HT1080 (cell line): ENCODE data around the gene RBBP8. TPM values are rescaled to one million over a fixed set of nuclear protein-coding genes. Genes with fewer than 3 reads are reported as not detected.
"Not testable (repeated sequence)": the region's sequence is repeated elsewhere in the genome, so short reads cannot be mapped to it uniquely, and the experiment has no call there.

Experiments
- DNase-seq: peaks from one replicate; pipeline ENCODE4 v3.0.0-alpha.2; 2015; ENCODE audit warnings: low read depth
- total RNA-seq: library from RNA; depleted of rRNA; stranded (reverse); fragments of >200 nt; shearing (Covaris generic); gene quantifications from 2 replicates; pipeline ENCODE4 v1.2.3, GENCODE V29; 2014

RBBP8 gene
- total RNA-seq, 1 experiment from 2014 or later = 43.4 TPM

DNA sequence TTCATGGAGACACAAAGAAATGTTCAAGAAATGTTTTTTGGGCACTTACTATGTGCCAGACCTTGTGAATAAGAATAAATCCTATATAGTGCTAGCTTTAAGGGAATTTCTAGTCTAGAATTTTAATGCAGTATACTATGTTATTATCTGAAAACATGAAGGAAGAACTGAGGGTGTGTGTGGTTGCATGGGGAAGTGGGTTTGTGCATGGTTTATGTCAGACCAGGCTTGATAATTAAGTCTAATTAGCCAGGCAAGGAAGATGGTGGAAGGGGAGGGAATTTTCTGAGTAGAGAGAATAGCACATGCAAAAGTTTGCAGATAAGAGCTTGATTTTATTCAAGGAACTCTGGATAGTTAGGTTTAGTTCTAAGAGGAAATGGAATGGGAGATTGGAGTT lies 6.5 kb downstream of the RBBP8 start:
- no peak for DNase-seq

DNA sequence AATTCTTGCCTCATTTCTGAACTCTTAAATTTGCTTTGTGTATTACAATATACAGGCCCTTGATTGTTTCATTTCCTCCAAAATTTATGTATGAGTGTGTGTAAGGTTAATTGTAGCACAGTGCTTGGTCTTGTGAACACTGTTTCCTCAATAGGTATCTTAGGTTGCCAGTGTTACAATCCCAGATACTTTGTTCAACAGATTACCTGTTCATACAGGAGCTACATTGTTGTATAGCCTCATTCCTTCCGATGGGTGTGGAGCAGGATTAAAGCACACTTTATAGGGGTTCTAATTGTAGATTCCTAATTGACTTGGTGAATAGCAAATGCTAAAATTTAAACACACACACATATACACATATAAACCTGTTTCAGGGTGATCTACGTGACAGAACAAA lies 10.7 kb downstream of the RBBP8 start:
- DNase-seq = no peak

DNA sequence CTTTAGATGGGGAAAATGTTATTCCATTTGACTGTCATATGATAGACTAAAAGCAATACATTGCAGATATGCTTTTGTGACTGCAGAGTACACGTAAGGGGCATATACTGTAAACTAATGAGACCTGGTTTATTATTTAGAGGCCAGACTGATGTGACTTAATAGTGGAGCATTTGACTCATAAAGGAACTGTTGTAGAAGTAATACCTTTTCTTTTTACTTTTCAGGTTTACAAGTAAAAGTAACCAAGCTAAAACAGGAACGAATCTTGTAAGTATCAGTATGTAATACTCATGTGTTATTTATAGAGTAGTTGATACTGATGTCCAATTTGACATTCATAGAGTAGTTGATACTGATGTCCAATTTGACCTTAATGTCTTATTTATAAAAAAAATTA lies 13.1 kb downstream of the RBBP8 start:
- no peak for DNase-seq

DNA sequence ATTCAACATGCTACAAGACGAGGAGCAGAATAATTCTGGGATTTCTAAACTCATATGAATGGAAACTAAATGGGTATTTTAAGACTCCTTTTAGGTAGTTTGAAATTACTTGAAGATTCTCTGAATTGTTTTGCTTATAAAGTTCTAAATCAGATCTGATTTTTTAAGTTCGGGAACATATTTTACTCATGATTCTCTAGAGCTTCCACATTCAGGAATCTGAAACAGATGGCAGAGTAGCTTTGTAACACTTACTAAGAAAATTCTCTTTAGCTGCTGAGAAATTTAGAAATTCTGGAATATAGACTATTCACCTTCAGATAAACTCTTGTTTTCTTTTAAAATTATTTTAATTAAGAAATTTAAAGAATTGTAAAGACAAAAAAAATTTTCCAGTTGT lies 13.7 kb downstream of the RBBP8 start:
- no peak for DNase-seq

DNA sequence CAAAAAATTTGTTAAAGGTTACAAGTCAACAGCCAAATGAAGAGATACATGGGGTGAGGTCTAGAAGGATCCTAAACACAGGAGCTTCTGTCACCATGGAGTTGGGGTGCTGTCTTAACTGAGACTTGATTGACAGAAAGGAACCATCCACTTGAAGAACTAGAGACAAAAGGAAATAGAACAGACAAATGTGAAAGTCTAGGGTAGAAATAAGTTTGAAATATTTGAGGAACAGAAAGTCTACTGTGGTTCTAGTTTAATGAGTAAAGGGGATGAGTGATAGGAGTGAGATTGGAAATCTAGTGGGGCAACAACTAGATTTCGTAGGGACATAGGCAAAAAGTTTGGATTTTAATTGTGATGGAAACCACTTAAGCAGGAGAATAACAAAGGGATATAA lies 18.7 kb downstream of the RBBP8 start:
- DNase-seq = no peak

DNA sequence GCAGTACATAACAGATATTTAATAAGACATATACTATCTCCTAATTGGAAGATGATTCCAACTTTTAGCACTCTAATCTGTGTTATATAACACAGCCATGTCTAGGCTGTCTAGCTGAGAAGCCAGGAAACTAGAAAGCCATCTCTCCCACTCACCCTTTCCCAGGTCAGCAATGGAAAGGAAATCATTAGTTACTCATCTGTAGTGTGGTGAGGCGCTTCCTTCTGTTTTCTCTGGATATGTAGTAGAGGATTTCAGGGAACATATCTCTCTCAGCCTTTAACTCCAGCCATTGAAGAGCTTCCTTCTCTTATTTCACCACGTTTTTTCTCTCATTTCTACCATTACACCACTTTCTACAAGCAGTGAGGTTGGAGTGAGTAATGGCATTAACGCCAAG lies 19.4 kb downstream of the RBBP8 start:
- peak; percentile 64 for DNase-seq

DNA sequence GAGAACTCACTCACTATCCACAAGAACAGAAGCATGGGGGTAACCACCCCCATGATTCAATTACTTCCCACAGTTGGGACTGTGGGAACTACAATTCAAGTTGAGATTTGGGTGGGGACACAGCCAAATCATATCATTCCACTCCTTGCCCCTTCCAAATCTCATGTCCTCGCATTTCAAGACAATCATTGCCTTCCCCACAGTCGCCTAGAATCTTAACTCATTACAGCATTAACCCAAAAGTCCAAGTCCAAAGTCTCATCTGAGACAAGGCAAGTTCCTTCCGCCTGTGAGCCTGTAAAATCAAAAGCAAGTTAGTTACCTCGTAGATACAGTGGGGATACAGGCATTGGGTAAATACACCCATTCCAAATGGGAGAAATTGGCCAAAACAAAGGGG lies 20.9 kb downstream of the RBBP8 start:
- not testable (repeated sequence) for DNase-seq

DNA sequence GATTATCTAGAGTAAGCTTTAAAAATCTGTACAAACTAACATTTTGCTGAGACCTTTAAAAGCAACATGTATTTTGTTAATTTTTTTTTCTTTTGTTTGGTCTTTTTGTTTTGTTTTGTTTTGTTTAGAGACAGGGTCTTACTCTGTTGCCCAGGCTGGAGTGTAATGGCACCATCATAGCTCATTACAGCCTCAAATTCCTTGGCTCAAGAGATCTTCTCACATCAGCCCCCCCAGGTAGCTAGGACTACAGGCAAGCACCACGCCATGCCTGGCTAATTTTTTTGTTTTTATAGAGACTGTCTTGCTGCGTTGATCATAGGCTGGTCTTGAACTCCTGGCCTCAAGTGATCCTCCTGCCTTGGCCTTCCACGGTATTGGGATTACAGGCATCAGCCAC lies 23.1 kb downstream of the RBBP8 start:
- DNase-seq = no peak

DNA sequence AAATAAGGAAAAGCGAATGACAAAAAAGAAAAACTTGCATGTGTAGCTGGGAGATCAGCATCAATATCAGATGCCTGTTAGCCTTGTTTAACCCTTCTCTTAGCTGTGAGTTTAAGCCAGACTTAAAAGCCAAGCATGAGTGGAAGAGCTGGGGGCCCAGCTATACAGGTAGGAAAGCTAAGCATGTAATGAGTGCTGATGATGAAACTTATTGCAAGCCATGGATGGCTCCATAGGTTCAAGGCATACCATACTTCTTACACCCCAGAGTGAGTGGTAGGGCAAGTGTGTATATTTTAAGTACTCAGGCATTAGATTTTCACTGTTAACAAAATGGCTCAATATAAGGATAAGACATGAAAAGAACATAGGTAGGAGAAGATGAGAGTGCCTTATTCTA lies 28.0 kb downstream of the RBBP8 start:
- DNase-seq = no peak

DNA sequence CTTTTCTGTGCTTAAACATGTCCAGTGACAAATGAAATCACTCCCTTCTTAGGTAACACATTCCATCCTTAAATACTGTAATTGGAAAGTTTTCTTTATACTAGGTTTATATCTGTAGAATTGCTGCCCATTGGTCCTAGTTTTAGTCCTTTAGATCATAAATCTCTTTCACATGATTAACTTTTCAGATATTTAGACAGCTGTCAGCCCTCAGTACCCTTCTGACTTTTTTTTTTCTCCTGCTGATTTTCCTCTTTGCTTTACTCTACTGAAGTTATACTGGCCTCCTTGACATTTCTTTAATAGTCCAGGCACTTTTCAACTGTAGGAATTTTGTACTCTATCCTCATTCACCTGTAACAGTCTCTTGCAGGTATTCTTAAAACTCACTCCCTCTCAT lies 28.9 kb downstream of the RBBP8 start:
- DNase-seq = no peak

DNA sequence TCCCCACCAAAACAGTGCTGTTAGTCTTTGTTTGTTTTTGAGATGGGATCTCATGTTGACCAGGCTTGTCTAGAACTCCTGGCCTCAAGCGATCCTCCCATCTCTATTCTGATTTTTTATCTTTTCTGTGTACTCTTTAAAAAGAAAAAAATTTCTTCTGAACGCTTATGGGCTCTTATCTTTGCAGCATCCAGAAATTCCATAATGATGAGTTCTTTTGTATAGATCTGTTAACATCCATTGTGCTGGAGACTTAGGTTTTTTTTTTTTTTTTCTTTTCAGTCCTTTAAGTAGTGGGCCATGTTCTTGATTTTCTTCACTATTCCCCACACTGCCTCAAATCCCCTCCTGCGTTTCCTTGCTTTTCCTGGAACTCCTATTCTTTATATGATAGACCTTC lies 31.0 kb downstream of the RBBP8 start:
- DNase-seq = no peak

DNA sequence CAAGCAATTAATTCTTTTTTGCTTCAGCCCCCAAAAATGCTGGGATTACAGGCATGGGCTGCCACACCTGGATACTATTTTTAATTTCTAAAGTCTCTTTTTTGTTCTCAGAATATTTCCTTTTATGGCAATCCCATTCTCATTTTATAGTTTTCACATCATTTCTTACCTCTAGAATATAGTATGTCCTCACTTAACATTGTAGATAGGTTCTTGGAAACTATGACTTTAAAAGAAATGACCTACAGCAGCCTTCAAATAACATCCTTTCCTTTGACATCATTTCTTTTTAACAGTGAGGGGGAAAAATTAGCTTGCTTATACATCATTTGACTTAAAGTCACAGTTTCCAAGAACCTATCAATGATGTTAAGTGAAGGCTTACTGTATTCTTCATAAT lies 31.6 kb downstream of the RBBP8 start:
- no peak for DNase-seq

DNA sequence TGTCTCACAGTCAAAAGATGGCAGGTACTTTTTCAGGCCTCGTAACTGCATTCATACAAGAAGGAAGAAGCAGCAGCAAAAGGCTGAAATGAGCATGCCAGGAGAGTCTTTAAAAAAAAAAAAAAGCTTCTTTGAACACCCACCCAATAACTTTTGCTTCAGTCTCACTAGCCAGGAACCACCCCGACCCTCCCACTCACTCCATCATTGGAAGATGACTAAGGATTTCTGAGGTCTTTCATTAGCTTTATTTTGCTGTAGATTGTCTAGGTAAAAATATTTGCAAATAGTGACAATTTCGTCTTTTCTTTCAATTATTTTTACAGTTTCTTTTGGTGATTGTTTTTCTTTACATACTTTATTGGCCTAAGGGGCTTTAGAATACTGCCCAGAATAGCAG lies 37.9 kb downstream of the RBBP8 start:
- DNase-seq = no peak

DNA sequence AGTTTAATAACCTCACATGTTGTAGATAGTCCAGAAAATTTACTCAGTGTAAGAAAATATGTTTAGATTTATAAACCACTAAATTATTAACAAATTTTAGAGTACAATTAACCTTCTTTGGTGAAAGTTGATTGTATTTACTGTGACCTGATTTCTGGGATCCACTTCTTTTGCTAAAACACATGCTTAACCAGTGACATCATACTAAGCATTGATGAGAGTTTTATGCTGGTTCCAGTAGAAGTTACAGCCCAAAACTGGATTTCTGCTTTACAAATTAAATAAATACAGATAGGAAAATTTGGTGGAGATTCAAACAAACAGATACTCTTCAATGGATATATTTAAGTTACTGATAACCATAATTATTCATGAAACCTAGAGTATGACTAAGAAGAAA lies 40.9 kb downstream of the RBBP8 start:
- DNase-seq = no peak

DNA sequence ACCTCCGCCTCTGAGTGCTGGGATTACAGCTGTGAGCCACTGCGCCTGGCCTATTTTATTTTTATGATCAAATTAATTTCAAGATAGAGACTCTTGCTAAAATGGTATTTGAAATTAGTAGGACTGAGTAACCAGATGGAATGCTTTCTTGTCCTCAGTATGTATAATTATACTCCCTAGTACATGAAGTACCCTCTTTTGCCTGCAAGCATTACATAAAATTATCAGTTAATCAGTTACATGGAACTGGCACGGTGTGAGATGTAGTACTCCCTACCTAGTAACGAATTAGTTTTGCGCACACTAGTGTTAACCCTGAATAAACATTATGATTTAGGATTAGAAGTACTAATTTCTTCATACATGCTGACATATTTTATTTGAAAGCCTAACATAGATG lies 41.6 kb downstream of the RBBP8 start:
- no peak for DNase-seq

DNA sequence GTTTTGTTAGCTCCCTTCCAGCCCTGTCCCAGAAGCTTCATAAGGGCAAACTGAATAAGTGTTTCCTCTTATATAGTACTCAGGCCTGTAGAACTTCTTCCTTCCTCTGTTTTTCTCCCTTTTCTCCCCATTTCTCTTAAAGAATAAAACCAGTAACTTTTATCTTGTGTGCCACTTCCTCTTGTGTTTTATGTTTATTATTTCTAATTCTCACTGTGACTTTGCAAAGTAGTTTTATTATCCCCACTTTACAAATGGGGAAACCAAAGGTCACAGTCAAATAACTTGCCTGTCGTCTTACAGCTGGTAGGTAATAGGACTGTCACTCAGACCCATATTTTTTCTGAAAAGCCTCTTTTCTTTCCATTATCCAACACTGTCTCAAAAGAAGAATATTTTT lies 42.4 kb downstream of the RBBP8 start:
- DNase-seq = no peak

DNA sequence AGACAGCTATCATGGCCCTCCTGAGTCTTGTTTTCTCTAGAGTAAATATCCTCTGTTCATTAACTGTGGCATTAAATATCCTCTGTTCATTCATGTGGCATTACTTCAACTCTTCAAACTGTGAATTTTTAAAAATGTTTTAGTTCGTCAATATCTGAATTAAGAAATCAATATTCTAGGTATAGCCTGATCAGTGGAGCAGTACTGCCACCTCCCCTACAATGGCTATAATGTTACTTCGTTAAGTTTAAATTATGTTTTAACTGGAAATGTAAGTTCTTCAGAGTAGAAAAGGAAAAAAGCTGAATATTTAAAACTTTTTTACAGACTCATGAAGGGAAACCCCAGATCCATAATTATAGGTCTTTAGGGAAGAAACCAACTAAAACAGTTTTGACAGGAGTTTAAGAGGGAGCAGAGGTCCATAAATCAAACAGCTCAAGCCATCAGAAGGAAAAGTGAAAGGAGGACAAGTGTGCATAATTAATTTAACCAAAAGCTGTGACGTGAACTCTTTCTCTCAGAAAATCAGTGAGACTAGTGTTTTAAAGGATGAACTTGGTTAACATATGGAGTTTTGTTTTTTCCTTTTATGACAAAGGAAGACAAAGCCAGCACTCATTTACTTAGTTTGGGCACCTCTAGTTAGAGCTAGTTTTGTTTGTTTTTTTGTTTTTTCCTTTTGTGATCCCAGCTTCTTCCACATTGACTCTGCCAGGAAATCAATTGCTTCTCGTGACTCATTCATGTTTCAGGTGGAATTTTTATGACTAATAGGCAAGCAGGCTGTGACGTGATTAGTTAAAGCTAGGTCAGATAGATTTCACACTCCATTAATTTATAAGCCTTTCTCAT lies 44.9 kb downstream of the RBBP8 start:
- peak; percentile 86 for DNase-seq

DNA sequence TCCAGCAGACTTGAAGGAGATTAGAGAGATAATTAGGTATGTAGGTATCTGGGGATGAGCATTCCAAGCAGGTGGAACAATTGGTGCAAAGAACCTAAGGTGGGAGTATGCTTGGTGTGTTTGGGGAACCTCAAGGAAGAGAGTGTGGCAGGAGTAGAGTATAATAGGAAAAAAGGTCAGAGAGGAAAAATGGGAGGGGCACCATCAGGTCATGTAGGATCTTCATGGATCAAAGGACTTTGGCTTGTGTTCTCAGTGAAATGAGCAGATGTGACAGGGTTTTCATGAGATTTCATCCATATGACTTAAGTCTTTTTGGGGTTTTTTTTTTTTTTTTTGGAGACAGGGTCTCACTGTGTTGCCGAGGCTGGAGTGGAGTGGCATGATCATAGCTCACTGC lies 47.3 kb downstream of the RBBP8 start:
- no peak for DNase-seq

DNA sequence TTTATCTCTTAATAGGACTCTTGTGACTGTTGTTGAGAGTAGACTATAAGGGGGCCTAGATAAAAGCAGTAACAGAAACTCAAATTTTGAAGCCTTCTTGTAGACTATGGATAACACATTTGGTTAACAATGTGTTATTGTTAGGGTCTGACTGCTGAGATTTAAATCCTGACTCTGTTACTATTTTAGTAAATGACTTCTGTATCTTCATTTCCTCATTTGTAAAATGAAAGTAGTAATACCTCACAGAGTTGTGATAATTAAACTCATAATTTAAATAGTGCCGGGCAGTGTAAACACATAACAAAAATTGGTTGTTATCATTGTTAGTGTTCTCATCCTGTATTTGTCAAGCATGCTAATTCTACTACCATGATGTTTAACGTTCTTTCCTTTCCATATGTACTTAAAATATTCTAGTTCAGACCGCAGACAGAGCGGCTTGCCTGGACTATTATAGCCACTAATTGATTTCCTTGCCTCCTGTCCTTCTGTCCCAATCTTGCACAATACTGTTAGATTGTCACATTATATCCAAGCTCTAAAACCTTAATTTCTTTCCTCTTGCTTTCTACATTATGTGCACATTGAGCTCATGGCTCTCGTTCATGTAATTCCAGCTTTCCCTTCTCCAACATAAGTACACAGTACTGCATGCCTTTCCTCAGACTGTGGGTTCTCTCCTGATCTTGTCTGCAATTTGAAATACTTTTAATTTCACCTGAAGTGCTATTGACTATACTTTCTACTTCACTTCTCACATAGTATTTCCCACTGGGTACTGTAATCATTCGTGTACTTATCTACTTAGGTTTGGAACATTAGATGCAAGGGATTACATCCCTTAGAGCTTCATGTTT lies 48.4 kb downstream of the RBBP8 start:
- DNase-seq = no peak

DNA sequence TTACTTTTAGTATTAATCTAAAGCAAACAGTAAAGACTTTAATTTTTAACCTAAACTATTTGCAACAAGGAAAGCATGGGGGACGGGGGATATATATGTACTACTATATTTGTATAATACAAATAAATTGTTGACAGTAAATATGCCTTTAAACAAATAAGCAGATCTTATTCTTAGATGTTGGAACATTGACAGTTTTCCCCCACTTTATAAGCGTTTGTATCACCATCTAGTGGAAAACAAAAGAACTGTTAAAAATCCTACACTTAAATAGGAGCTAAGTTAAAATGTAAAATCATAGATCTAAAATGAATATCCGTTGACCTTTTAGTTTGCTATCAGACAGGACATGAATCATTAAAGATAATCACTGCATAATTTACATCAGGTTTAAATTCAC lies 50.0 kb downstream of the RBBP8 start:
- peak; percentile 13 for DNase-seq

DNA sequence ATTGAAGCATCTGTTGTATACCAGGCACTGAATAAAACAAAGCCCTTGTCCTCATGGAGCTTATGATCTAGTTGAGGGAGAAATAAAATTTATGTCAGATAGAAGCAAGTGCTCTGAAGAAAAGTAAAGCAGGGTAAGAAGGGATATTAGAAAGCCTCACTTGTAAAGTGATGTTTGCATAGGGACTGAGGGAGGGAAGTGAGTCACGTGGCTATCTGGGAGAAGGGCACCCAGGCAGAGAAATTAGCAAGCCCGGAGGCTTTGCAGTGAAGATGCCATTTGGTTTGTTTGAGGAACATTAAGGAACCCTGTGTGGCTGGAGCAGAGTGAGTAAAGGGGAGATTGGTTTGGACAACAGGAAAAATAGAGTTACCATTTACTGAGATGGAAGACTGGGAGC lies 52.1 kb downstream of the RBBP8 start:
- peak; percentile 34 for DNase-seq

DNA sequence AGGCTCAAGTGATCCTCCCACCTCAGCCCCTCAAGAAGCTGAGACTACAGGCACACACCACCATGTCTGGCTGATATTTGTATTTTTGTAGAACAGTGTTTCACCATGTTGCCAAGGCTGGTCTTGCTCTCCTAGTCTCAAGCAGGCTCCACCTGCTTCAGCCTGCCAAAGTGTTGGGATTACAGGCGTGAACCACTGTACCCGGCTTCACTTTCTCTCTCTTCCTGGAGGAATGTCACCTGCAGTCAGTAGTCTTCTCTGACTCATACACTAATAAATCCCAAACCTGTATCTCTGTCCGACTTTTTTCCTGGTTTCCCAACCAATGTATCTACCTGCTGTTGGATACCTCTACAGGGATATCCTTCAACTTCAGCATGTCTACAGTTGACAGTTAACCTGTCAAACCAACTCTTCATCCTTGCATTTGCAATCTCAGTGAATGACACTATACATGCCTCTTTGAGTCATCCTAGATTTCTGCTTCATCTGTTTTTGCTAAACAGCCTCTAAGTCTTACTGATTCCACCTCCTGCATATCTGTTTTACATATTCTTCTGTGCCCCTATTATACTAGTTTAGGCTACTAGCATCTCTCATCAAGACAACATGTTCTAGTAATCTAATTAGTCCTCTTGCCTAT lies 54.5 kb downstream of the RBBP8 start:
- DNase-seq = no peak
